Keratinocyte (primary cell): Measurements from ENCODE around the gene EDC3. TPM values are rescaled to one million over a fixed set of nuclear protein-coding genes. Genes with fewer than 3 reads are reported as not detected.

Experiments used
- DNase-seq: peaks from one replicate; pipeline ENCODE4 v3.0.0-alpha.2; 2011; ENCODE audit warnings: low read depth, missing footprints, low spot score
- FAIRE-seq: peaks from 2 replicates; lab custom pipeline; 2011; peaks lifted over from hg19 to GRCh38; lab: Jason Lieb, UNC
- H2AFZ ChIP-seq: 2 replicates; pipeline ENCODE4 v1.6.0; 2012; ENCODE audit warnings: low read length, control low read depth, inconsistent platforms; ENCODE audit not compliant: control insufficient read depth
- H3K27ac ChIP-seq: 2 replicates; pipeline ENCODE4 v1.5.1; 2011; ENCODE audit warnings: low read length; ENCODE audit not compliant: control insufficient read depth, insufficient read depth
- H3K27me3 ChIP-seq: 3 replicates; pipeline ENCODE4 v1.6.0; 2011; ENCODE audit warnings: low read length; ENCODE audit not compliant: control insufficient read depth, insufficient read depth; ENCODE audit errors: extremely low read depth
- H3K36me3 ChIP-seq, 2 experiments: 2 replicates in 1 of 2; 3 replicates in 1 of 2; pipeline ENCODE4 v1.5.1; 2011; ENCODE audit warnings: low read length in 2 of 2, mild to moderate bottlenecking in 1 of 2; ENCODE audit not compliant: control insufficient read depth in 2 of 2, insufficient read depth in 2 of 2; ENCODE audit errors: extremely low read depth in 1 of 2
- H3K4me1 ChIP-seq: 3 replicates; pipeline ENCODE4 v1.5.1; 2011; ENCODE audit warnings: low read length; ENCODE audit not compliant: control insufficient read depth, insufficient read depth; ENCODE audit errors: extremely low read depth
- H3K4me2 ChIP-seq: 3 replicates; pipeline ENCODE4 v1.6.0; 2011; ENCODE audit warnings: low read depth, low read length; ENCODE audit not compliant: control insufficient read depth, insufficient read depth; ENCODE audit errors: extremely low read depth
- H3K4me3 ChIP-seq, 3 experiments: fragments of 200-600 bp in 1 of 3; sonication (generic) in 1 of 3; 2 replicates in 2 of 3; 3 replicates in 1 of 3; pipeline ENCODE4 v1.5.1; 2011 to 2016; ENCODE audit warnings: low read length in 3 of 3, mild to moderate bottlenecking in 3 of 3, control low read depth in 2 of 3, inconsistent platforms in 1 of 3, low read depth in 1 of 3, mixed read lengths in 1 of 3, mixed run types in 1 of 3, moderate library complexity in 1 of 3; ENCODE audit not compliant: control insufficient read depth in 2 of 3, insufficient read depth in 2 of 3; ENCODE audit errors: extremely low read depth in 1 of 3
- H3K79me2 ChIP-seq: 2 replicates; pipeline ENCODE4 v1.6.0; 2012; ENCODE audit warnings: low read length; ENCODE audit not compliant: control insufficient read depth, insufficient read depth
- H3K9ac ChIP-seq: 3 replicates; pipeline ENCODE4 v1.6.0; 2011; ENCODE audit warnings: low read length; ENCODE audit not compliant: control insufficient read depth, insufficient read depth; ENCODE audit errors: extremely low read depth
- H3K9me1 ChIP-seq: 3 replicates; pipeline ENCODE4 v1.6.0; 2011; ENCODE audit warnings: low read length; ENCODE audit not compliant: control insufficient read depth, insufficient read depth; ENCODE audit errors: extremely low read depth
- H3K9me3 ChIP-seq: 2 replicates; pipeline ENCODE4 v1.5.1; 2012; ENCODE audit warnings: low read depth, low read length; ENCODE audit not compliant: control insufficient read depth
- H4K20me1 ChIP-seq: 3 replicates; pipeline ENCODE4 v1.6.0; 2011; ENCODE audit warnings: low read length; ENCODE audit not compliant: control insufficient read depth, insufficient read depth; ENCODE audit errors: extremely low read depth
- EZH2 ChIP-seq: IDR thresholded peaks from one replicate; pipeline ENCODE4 v1.6.1; 2012; ENCODE audit warnings: inconsistent platforms, mild to moderate bottlenecking, low read length, moderate library complexity
- dilution Hi-C: fragments of 300-500 bp; cut with MboI; formaldehyde crosslinking; loops from one replicate; pipeline ENCODE4 v1.7.0; 2020; ENCODE audit warnings: low sequenced_read_pairs; ENCODE audit not compliant: extremely low pct_ligation_motif_present
- polyA plus RNA-seq, 5 experiments: library from polyadenylated mRNA; depleted of rRNA in 3 of 5; stranded (reverse) in 3 of 5; stranded (forward) in 1 of 5; unstranded in 1 of 5; fragments of >200 nt; gene quantifications; 1 replicate in 1 of 5; 2 replicates in 3 of 5; 3 replicates in 1 of 5; pipeline versions ENCODE4 v1.2.1 to v1.2.3, GENCODE V29; 2011 to 2012; ENCODE audit warnings: missing spikeins in 2 of 5, low read depth in 1 of 5, low replicate concordance in 1 of 5
- TF ChIP-seq, protein P1 (sequence below), 3 experiments: IDR thresholded peaks in 1 of 3; conservative IDR thresholded peaks in 1 of 3; optimal IDR thresholded peaks in 1 of 3; 2 replicates in 2 of 3; 3 replicates in 1 of 3; pipeline versions ENCODE3 to v1.5.1; 2011; ENCODE audit warnings: low read length in 3 of 3, mild to moderate bottlenecking in 3 of 3, moderate library complexity in 2 of 3, control low read depth in 1 of 3, inconsistent platforms in 1 of 3; ENCODE audit not compliant: insufficient read depth in 2 of 3; ENCODE audit errors: extremely low read depth in 1 of 3

The EDC3 gene
- polyA plus RNA-seq, 1 donor (not counting 4 experiments of a cell fraction or from before 2014, with no cell fraction given) = 33.6 TPM

DNA sequence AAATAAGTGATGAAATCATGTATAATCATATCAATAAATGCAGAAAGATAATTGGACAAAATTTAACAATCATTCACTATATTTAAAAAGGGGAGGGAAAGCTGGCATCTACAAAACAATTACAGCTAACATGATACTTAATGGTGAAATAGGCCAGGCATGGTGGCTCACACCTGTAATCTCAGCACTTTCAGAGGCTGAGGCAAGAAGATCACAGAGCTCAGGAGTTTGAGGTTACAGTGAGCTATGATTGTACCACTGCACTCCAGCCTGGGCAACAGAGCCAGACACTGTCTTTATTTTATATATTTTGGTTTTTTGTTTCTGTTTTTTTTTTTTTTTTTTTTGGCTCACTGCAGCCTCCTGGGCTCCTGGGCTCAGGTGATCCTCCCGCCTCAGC lies 12.1 kb downstream of the EDC3 start:
- dilution Hi-C loops = no loop called here
- FAIRE-seq (no peak), DNase-seq (no peak)
- Histone ChIP-seq H2AFZ (no peak overlapping the region), H3K4me1 (no peaks in the 10 kb centered on the region), H3K9me3 (no peaks in the 10 kb centered on the region), H3K4me3 (no peak overlapping the region), H3K4me2 (no peak overlapping the region), H3K79me2 (peaks cover 21% of the 10 kb centered on the region), H4K20me1 (no peaks in the 10 kb centered on the region), H3K9ac (no peak overlapping the region), H3K27ac (no peak overlapping the region), H3K36me3 (peaks cover 0 to 3% of the 10 kb centered on the region in 2 experiments), H3K9me1 (no peaks in the 10 kb centered on the region), H3K27me3 (no peaks in the 10 kb centered on the region)
- TF ChIP-seq EZH2 = no peak
- TF ChIP-seq, protein P1, sequence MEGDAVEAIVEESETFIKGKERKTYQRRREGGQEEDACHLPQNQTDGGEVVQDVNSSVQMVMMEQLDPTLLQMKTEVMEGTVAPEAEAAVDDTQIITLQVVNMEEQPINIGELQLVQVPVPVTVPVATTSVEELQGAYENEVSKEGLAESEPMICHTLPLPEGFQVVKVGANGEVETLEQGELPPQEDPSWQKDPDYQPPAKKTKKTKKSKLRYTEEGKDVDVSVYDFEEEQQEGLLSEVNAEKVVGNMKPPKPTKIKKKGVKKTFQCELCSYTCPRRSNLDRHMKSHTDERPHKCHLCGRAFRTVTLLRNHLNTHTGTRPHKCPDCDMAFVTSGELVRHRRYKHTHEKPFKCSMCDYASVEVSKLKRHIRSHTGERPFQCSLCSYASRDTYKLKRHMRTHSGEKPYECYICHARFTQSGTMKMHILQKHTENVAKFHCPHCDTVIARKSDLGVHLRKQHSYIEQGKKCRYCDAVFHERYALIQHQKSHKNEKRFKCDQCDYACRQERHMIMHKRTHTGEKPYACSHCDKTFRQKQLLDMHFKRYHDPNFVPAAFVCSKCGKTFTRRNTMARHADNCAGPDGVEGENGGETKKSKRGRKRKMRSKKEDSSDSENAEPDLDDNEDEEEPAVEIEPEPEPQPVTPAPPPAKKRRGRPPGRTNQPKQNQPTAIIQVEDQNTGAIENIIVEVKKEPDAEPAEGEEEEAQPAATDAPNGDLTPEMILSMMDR (optimal IDR thresholded peaks at IDR 0.05 in 1 of 3, IDR thresholded peaks at IDR 0.05 in 1 of 3, conservative IDR thresholded peaks at IDR 0.05 in 1 of 3; ENCODE audit: extremely low read depth in 1 of 3, insufficient read depth in 2 of 3, low read length in 3 of 3) = no peak

DNA sequence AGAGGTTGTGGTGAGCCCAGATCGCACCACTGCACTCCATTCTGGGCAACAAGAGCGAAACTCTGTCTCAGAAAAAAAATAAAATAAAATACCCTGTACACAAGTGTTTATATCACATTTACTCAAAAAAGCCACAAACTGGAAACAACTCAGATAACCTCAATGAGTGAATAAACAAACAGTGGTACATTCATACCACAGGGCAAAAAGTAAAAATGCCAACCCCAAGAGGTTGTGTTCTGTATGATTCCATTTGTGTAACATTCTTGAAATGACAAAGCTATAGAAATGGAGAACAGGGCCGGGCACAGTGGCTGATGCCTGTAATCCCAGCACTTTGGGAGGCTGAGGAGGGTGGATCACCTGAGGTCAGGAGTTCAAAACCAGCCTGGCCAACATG lies 12.9 kb downstream of the EDC3 start:
- H3K4me2 ChIP-seq = no peak overlapping the region
- no peak overlapping the region for H3K27ac ChIP-seq
- dilution Hi-C loops = no loop called here
- no peak for DNase-seq
- no peak overlapping the region for H3K9ac ChIP-seq
- no peak overlapping the region for H3K4me3 ChIP-seq
- no peak for FAIRE-seq
- no peak overlapping the region for H2AFZ ChIP-seq
- H3K9me3 ChIP-seq = no peaks in the 10 kb centered on the region
- peaks cover 25% of the 10 kb centered on the region for H3K79me2 ChIP-seq
- no peaks in the 10 kb centered on the region for H3K9me1 ChIP-seq
- no peaks in the 10 kb centered on the region for H3K4me1 ChIP-seq
- no peaks in the 10 kb centered on the region for H3K27me3 ChIP-seq
- no peak for TF ChIP-seq EZH2
- TF ChIP-seq, protein P1 (optimal IDR thresholded peaks at IDR 0.05 in 1 of 3, IDR thresholded peaks at IDR 0.05 in 1 of 3, conservative IDR thresholded peaks at IDR 0.05 in 1 of 3; ENCODE audit: extremely low read depth in 1 of 3, insufficient read depth in 2 of 3, low read length in 3 of 3) = no peak
- H3K36me3 ChIP-seq = peaks cover 0 to 3% of the 10 kb centered on the region in 2 experiments
- H4K20me1 ChIP-seq = no peaks in the 10 kb centered on the region
